Measurements from ENCODE around the gene TUBB2A. TPM values are rescaled to one million over a fixed set of nuclear protein-coding genes. Genes with fewer than 3 reads are reported as not detected.
A peak's percentile ranks its signal among the peaks of the same experiment; 100 is the strongest.

The TUBB2A gene
- total and polyA plus RNA-seq, 10 of the 15 experiments (the other 5 are each of a cell fraction or from before 2014, with no cell fraction given), result 2.2 to 49.5 (median 31.3) TPM

DNA sequence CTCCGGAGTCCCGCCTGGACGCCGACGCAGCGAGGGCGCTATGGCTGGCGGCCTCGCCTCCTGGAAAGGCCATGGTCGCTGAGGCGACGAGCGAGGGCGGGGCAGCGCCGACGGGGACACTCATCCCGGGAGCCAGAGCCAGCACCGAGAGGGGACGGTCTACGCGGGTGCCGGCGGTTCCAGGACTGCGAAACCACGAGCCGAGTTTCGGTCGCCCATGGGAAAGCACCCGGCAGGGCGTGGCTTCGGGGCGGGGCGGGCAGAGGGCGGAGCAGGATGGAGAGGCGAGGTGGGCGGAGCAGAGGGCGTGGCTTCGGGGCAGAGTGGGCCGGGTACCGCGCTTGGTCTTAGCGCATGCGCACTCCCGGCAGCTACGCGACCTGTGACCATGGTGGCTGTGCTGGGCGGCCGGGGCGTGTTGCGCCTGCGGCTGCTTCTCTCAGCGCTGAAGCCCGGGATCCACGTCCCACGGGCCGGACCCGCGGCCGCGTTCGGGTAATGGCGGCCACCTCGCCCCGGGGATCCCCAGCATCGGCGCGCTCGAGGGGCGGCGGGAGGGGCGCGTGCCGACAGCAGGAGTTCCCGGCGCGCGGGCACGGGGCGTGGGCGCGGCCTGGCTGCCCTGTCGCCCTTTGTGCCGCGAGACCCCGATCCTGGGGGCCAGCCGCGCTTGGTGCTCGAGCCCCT lies 38.8 kb downstream of the TUBB2A start, which contains the start of gene BPHL (continued):
- TF ChIP-seq, protein P1, sequence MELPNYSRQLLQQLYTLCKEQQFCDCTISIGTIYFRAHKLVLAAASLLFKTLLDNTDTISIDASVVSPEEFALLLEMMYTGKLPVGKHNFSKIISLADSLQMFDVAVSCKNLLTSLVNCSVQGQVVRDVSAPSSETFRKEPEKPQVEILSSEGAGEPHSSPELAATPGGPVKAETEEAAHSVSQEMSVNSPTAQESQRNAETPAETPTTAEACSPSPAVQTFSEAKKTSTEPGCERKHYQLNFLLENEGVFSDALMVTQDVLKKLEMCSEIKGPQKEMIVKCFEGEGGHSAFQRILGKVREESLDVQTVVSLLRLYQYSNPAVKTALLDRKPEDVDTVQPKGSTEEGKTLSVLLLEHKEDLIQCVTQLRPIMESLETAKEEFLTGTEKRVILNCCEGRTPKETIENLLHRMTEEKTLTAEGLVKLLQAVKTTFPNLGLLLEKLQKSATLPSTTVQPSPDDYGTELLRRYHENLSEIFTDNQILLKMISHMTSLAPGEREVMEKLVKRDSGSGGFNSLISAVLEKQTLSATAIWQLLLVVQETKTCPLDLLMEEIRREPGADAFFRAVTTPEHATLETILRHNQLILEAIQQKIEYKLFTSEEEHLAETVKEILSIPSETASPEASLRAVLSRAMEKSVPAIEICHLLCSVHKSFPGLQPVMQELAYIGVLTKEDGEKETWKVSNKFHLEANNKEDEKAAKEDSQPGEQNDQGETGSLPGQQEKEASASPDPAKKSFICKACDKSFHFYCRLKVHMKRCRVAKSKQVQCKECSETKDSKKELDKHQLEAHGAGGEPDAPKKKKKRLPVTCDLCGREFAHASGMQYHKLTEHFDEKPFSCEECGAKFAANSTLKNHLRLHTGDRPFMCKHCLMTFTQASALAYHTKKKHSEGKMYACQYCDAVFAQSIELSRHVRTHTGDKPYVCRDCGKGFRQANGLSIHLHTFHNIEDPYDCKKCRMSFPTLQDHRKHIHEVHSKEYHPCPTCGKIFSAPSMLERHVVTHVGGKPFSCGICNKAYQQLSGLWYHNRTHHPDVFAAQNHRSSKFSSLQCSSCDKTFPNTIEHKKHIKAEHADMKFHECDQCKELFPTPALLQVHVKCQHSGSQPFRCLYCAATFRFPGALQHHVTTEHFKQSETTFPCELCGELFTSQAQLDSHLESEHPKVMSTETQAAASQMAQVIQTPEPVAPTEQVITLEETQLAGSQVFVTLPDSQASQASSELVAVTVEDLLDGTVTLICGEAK (IDR thresholded peaks at IDR 0.05; ENCODE audit: borderline replicate concordance), result no peak
- TF ChIP-seq, protein P2, sequence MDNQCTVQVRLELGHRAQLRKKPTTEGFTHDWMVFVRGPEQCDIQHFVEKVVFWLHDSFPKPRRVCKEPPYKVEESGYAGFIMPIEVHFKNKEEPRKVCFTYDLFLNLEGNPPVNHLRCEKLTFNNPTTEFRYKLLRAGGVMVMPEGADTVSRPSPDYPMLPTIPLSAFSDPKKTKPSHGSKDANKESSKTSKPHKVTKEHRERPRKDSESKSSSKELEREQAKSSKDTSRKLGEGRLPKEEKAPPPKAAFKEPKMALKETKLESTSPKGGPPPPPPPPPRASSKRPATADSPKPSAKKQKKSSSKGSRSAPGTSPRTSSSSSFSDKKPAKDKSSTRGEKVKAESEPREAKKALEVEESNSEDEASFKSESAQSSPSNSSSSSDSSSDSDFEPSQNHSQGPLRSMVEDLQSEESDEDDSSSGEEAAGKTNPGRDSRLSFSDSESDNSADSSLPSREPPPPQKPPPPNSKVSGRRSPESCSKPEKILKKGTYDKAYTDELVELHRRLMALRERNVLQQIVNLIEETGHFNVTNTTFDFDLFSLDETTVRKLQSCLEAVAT (IDR thresholded peaks at IDR 0.05), result no peak
- TF ChIP-seq NBN (IDR thresholded peaks at IDR 0.05), result peak; percentile 60
- no peak for TF ChIP-seq TCF3 (IDR thresholded peaks at IDR 0.05; ENCODE audit: borderline replicate concordance, insufficient read depth, low read depth, low read length)
- no peak for TF ChIP-seq JUNB (IDR thresholded peaks at IDR 0.05)
- no peak for TF ChIP-seq STAT3 (IDR thresholded peaks at IDR 0.05; ENCODE audit: low read depth, low read length)
- no peak for TF ChIP-seq TCF7 (IDR thresholded peaks at IDR 0.05; ENCODE audit: borderline replicate concordance)
- TF ChIP-seq SMARCA5 (IDR thresholded peaks at IDR 0.05), result peak; percentile 77; the same call in 1 of the 2 replicates
- peak; percentile 93 for TF ChIP-seq IKZF1 (conservative IDR thresholded peaks at IDR 0.05)
- TF ChIP-seq BRCA1 (IDR thresholded peaks at IDR 0.05; ENCODE audit: low read depth, low read length), result 0 out of 2 replicates have a peak, but pooled peaks have one; percentile 24
- TF ChIP-seq, protein P3, sequence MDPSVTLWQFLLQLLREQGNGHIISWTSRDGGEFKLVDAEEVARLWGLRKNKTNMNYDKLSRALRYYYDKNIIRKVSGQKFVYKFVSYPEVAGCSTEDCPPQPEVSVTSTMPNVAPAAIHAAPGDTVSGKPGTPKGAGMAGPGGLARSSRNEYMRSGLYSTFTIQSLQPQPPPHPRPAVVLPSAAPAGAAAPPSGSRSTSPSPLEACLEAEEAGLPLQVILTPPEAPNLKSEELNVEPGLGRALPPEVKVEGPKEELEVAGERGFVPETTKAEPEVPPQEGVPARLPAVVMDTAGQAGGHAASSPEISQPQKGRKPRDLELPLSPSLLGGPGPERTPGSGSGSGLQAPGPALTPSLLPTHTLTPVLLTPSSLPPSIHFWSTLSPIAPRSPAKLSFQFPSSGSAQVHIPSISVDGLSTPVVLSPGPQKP (IDR thresholded peaks at IDR 0.05; ENCODE audit: low read depth, low read length), result no peak
- peak; percentile 60 for TF ChIP-seq SP1 (IDR thresholded peaks at IDR 0.05; ENCODE audit: low read depth, low read length)
- TF ChIP-seq SMC3 (IDR thresholded peaks at IDR 0.05; ENCODE audit: borderline replicate concordance, low read length), result no peak
- TF ChIP-seq BACH1 (IDR thresholded peaks at IDR 0.05; ENCODE audit: borderline replicate concordance), result peak; percentile 83
- TF ChIP-seq NFXL1 (IDR thresholded peaks at IDR 0.05; ENCODE audit: borderline replicate concordance), result no peak
- no peak for TF ChIP-seq STAT1 (conservative IDR thresholded peaks at IDR 0.05)
- TF ChIP-seq, protein P4, sequence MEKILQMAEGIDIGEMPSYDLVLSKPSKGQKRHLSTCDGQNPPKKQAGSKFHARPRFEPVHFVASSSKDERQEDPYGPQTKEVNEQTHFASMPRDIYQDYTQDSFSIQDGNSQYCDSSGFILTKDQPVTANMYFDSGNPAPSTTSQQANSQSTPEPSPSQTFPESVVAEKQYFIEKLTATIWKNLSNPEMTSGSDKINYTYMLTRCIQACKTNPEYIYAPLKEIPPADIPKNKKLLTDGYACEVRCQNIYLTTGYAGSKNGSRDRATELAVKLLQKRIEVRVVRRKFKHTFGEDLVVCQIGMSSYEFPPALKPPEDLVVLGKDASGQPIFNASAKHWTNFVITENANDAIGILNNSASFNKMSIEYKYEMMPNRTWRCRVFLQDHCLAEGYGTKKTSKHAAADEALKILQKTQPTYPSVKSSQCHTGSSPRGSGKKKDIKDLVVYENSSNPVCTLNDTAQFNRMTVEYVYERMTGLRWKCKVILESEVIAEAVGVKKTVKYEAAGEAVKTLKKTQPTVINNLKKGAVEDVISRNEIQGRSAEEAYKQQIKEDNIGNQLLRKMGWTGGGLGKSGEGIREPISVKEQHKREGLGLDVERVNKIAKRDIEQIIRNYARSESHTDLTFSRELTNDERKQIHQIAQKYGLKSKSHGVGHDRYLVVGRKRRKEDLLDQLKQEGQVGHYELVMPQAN (conservative IDR thresholded peaks at IDR 0.05), result peak; percentile 81
- TF ChIP-seq, protein P5, sequence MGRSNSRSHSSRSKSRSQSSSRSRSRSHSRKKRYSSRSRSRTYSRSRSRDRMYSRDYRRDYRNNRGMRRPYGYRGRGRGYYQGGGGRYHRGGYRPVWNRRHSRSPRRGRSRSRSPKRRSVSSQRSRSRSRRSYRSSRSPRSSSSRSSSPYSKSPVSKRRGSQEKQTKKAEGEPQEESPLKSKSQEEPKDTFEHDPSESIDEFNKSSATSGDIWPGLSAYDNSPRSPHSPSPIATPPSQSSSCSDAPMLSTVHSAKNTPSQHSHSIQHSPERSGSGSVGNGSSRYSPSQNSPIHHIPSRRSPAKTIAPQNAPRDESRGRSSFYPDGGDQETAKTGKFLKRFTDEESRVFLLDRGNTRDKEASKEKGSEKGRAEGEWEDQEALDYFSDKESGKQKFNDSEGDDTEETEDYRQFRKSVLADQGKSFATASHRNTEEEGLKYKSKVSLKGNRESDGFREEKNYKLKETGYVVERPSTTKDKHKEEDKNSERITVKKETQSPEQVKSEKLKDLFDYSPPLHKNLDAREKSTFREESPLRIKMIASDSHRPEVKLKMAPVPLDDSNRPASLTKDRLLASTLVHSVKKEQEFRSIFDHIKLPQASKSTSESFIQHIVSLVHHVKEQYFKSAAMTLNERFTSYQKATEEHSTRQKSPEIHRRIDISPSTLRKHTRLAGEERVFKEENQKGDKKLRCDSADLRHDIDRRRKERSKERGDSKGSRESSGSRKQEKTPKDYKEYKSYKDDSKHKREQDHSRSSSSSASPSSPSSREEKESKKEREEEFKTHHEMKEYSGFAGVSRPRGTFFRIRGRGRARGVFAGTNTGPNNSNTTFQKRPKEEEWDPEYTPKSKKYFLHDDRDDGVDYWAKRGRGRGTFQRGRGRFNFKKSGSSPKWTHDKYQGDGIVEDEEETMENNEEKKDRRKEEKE (IDR thresholded peaks at IDR 0.05), result 0 out of 2 replicates have a peak, but pooled peaks have one; percentile 40
- peak; percentile 86 for TF ChIP-seq NR2F1 (conservative IDR thresholded peaks at IDR 0.05)

All from GM12878 (cell line).